DOHH2 (cell line): ENCODE measurements around the gene ETNK2.

ENCODE experiments used
- H3F3A ChIP-seq: fragments of 200-600 bp; sonication (generic), shearing (Covaris generic); 2 replicates; pipeline ENCODE4 v1.6.0; 2016; ENCODE audit warnings: antibody characterized with exemption, mild to moderate bottlenecking; ENCODE audit not compliant: control insufficient read depth, insufficient read depth
- H3K27ac ChIP-seq: fragments of 200-600 bp; sonication (generic); 2 replicates; pipeline ENCODE4 v1.5.1; 2014; ENCODE audit warnings: low read depth, mild to moderate bottlenecking, low read length, moderate library complexity
- H3K27me3 ChIP-seq: fragments of 200-600 bp; sonication (generic); 2 replicates; pipeline ENCODE4 v1.6.1; 2014; ENCODE audit warnings: mild to moderate bottlenecking, low read length, mixed read lengths; ENCODE audit not compliant: control insufficient read depth
- H3K36me3 ChIP-seq: fragments of 200-600 bp; sonication (generic); 2 replicates; pipeline ENCODE4 v1.6.1; 2014; ENCODE audit warnings: mild to moderate bottlenecking, low read length, moderate library complexity, mixed read lengths; ENCODE audit not compliant: control insufficient read depth
- H3K4me1 ChIP-seq: fragments of 200-600 bp; sonication (generic); 2 replicates; pipeline ENCODE4 v1.6.1; 2014; ENCODE audit warnings: mild to moderate bottlenecking, low read length, mixed read lengths; ENCODE audit not compliant: control insufficient read depth
- H3K4me2 ChIP-seq: fragments of 200-600 bp; sonication (generic); 2 replicates; pipeline ENCODE4 v1.6.0; 2014; ENCODE audit warnings: mild to moderate bottlenecking, low read length, moderate library complexity
- H3K4me3 ChIP-seq: fragments of 200-600 bp; sonication (generic); 2 replicates; pipeline ENCODE4 v1.5.1; 2014; ENCODE audit warnings: mild to moderate bottlenecking, low read length, mixed read lengths
- H3K79me2 ChIP-seq: fragments of 200-600 bp; sonication (generic); 2 replicates; pipeline ENCODE4 v1.6.1; 2014; ENCODE audit warnings: mild to moderate bottlenecking, low read length, mixed read lengths; ENCODE audit not compliant: control insufficient read depth
- H3K9me2 ChIP-seq: fragments of 200-600 bp; sonication (generic); replicated peaks from 2 replicates; pipeline ENCODE4 v1.6.1; 2014; ENCODE audit warnings: mild to moderate bottlenecking, low read length, mixed read lengths; ENCODE audit not compliant: control insufficient read depth
- H3K9me3 ChIP-seq: fragments of 200-600 bp; sonication (generic); 2 replicates; pipeline ENCODE4 v1.6.1; 2014; ENCODE audit warnings: antibody characterized with exemption, low read length, mixed read lengths; ENCODE audit not compliant: control insufficient read depth, insufficient read depth
- H4K20me1 ChIP-seq: fragments of 200-600 bp; sonication (generic); 2 replicates; pipeline ENCODE4 v1.6.0; 2014; ENCODE audit warnings: low read depth, mild to moderate bottlenecking, antibody characterized with exemption, low read length, moderate library complexity; ENCODE audit not compliant: control insufficient read depth, insufficient read depth
- EZH2phosphoT487 ChIP-seq: fragments of 200-600 bp; sonication (generic); IDR thresholded peaks from 2 replicates; pipeline ENCODE4 v1.6.1; 2017; ENCODE audit warnings: borderline replicate concordance, mild to moderate bottlenecking, antibody characterized with exemption, low read length, moderate library complexity, mixed read lengths
- TF ChIP-seq, protein P1 (sequence below): fragments of 200-600 bp; sonication (generic); IDR thresholded peaks from one replicate; pipeline ENCODE4 v1.5.1; 2014; ENCODE audit warnings: antibody characterized with exemption, mild to moderate bottlenecking, low read depth, low read length; ENCODE audit not compliant: poor library complexity, severe bottlenecking

Gene ETNK2

GRCh38 chr1:204083491-204083890 lies 68.4 kb downstream of the ETNK2 start:
- Histone ChIP-seq H4K20me1 (no peaks in the 10 kb centered on the region), H3K9me2 (no peaks in the 10 kb centered on the region), H3K9me3 (no peaks in the 10 kb centered on the region), H3K27ac (no peak overlapping the region), H3K4me1 (no peaks in the 10 kb centered on the region), H3K4me2 (no peak overlapping the region), H3K36me3 (no peaks in the 10 kb centered on the region), H3F3A (no peaks in the 10 kb centered on the region), H3K4me3 (no peak overlapping the region), H3K27me3 (no peaks in the 10 kb centered on the region), H3K79me2 (no peaks in the 10 kb centered on the region)
- no peak for TF ChIP-seq EZH2phosphoT487
- TF ChIP-seq, protein P1, sequence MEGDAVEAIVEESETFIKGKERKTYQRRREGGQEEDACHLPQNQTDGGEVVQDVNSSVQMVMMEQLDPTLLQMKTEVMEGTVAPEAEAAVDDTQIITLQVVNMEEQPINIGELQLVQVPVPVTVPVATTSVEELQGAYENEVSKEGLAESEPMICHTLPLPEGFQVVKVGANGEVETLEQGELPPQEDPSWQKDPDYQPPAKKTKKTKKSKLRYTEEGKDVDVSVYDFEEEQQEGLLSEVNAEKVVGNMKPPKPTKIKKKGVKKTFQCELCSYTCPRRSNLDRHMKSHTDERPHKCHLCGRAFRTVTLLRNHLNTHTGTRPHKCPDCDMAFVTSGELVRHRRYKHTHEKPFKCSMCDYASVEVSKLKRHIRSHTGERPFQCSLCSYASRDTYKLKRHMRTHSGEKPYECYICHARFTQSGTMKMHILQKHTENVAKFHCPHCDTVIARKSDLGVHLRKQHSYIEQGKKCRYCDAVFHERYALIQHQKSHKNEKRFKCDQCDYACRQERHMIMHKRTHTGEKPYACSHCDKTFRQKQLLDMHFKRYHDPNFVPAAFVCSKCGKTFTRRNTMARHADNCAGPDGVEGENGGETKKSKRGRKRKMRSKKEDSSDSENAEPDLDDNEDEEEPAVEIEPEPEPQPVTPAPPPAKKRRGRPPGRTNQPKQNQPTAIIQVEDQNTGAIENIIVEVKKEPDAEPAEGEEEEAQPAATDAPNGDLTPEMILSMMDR = no peak

- no peaks in the 10 kb centered on the region for H3K27me3 ChIP-seq
- H3K9me3 ChIP-seq = no peaks in the 10 kb centered on the region
- H3K4me1 ChIP-seq = no peaks in the 10 kb centered on the region
- no peaks in the 10 kb centered on the region for H3K9me2 ChIP-seq
- H3F3A ChIP-seq = no peaks in the 10 kb centered on the region
- no peak overlapping the region for H3K27ac ChIP-seq
- no peaks in the 10 kb centered on the region for H4K20me1 ChIP-seq
- no peaks in the 10 kb centered on the region for H3K79me2 ChIP-seq
- no peaks in the 10 kb centered on the region for H3K36me3 ChIP-seq
- H3K4me2 ChIP-seq = no peak overlapping the region
- H3K4me3 ChIP-seq = no peak overlapping the region
- TF ChIP-seq, protein P1 = no peak
- TF ChIP-seq EZH2phosphoT487 = no peak
Measured at GRCh38 chr1:204081791-204082513, 69.9 kb downstream of the ETNK2 start.

DNA sequence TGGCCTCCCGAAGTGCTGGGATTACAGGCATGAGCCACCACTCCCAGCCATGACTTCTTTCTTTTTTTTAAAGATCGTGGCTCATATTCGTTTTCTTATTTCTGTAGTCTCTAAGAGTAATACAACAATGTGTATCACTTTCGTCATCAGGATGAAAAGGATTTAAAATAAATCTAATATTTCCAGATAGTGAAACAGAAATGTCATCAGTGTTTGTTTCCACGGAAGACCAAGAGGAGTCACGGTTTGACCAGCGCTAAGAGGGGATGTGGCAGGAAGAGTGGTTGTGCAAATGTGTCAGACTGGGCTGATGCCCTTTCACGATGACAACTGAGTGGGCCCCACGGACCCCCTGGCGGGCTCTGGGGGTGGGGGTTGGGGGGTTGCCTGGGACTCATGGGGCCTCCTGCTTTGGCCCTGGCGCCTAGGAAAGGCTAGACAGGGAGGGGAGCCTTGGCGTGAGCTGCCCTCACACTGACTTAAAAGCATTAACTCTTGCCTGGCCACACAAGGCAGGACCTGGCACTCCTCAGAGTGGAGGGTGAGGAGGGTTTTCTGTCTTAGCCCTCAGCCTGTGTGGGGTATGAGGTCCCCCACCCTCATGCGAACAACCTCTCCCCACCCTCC lies 70.6 kb downstream of the ETNK2 start:
- no peak overlapping the region for H3K27ac ChIP-seq
- H3K4me1 ChIP-seq = no peaks in the 10 kb centered on the region
- no peaks in the 10 kb centered on the region for H3K9me2 ChIP-seq
- no peaks in the 10 kb centered on the region for H3K79me2 ChIP-seq
- TF ChIP-seq, protein P1 = no peak
- no peak for TF ChIP-seq EZH2phosphoT487
- H3K9me3 ChIP-seq = no peaks in the 10 kb centered on the region
- H3F3A ChIP-seq = no peaks in the 10 kb centered on the region
- H4K20me1 ChIP-seq = no peaks in the 10 kb centered on the region
- H3K27me3 ChIP-seq = no peaks in the 10 kb centered on the region
- no peaks in the 10 kb centered on the region for H3K36me3 ChIP-seq
- H3K4me3 ChIP-seq = no peak overlapping the region
- H3K4me2 ChIP-seq = no peak overlapping the region
